Medulla oblongata (tissue), 1 donor: Measurements from ENCODE around the gene ZNF547.

ENCODE experiments used
- DNase-seq: peaks from one replicate; pipeline ENCODE4 v3.0.0-alpha.2; 2015; ENCODE audit errors: extremely low spot score

The ZNF547 gene

GRCh38 chr19:57362997-57363687 is at the start of gene ZNF547, which contains the start of gene TRAPPC2B:
TSS of gene ZNF547 (plus strand) at chr19:57363551. CDS start at chr19:57368556, 5,005 bp downstream.
TSS of gene TRAPPC2B (plus strand) at chr19:57363551. CDS start at chr19:57364834, 1,283 bp downstream.
- DNase-seq, result peak; percentile 99

DNA sequence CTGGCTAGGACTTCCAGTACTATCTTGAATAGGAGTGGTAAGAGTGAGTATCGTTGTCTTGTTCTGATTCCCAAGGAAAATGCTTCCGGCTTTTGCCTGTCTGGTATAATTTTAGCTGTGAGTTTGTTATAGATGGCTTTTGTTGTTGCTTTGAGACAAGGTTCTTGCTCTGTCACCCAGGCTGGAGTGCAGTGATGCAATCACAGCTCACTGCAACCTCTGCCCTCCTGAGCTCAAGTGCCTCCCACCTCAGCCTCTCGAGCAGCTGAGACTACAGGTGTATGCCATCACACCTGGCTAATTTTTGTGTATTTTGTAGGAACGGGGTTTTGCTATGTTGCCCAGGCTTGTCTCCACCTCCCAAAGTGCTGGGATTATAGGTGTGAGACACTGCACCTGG is 49.2 kb upstream of the ZNF547 start:
- DNase-seq, result no peak

DNA sequence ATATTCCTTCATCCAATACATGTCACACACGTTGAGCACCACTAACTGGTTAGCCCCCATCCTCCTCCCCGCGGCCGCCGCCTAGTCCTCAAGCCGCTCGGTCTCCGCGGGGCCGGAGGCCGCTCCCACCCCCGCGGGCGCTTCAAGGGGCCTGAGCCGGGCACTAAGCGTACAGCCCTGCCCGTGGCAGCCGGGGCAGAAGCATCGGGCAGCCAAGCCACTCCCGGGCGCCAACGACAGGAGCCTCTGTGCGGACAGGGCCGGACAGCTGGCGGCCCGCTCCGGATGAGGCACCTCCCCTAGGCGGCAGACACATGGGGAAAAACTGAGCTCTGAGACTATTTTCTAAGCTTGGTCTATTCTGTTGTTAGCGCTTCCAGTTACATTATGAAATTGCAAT is 45.8 kb upstream of the ZNF547 start:
- no peak for DNase-seq

GRCh38 chr19:57319869-57320179 is 43.5 kb upstream of the ZNF547 start:
- no peak for DNase-seq

GRCh38 chr19:57320180-57321084 is 42.9 kb upstream of the ZNF547 start, which contains the start of gene ZNF543:
TSS of gene ZNF543 (plus strand) at chr19:57320472. CDS start at chr19:57320854, 382 bp downstream.
- peak; percentile 98 for DNase-seq

DNA sequence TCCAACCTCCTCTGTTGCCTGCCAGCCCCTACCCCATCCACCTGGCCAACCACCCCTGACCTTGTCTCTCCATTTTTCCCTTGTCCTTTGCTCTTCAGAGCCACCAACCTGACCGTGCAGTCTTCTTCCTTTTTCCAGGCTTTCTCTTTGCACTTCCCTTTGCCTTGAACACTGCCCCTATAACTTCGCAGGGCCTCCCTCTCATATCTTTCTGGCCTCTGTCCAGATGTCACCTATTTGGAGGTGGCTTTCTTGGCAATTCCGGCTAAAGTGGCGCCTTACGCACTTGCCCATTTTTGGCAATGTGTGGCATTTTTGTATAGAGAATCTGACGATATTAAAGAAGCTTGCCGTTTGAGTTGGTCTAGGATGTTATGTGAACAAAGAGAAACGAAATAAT is 42.2 kb upstream of the ZNF547 start:
- DNase-seq, result no peak

- DNase-seq, result no peak
Observed at GRCh38 chr19:57321751-57322150, 41.6 kb upstream of the ZNF547 start.

DNA sequence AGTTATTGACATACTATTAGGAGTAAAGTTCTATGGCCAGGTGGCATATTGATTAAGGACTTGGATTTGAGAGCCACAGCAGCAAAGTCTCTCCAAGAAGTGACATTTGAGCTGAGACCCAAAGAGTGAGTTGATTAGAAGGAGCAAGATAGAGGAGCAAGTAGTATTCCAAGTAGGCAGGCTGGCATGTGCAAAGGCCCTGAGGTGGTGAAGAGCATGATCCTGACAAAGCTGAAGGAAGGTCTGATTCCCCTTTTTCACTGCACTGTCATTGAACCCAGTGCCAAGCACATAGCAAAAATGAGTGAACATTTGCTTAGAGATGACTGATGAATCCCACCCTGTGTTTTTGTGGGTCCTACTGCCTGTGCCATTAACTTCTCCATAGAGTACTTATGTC is 38.4 kb upstream of the ZNF547 start:
- DNase-seq, result no peak

- no peak for DNase-seq
Observed at GRCh38 chr19:57327993-57328392, 35.4 kb upstream of the ZNF547 start.

DNA sequence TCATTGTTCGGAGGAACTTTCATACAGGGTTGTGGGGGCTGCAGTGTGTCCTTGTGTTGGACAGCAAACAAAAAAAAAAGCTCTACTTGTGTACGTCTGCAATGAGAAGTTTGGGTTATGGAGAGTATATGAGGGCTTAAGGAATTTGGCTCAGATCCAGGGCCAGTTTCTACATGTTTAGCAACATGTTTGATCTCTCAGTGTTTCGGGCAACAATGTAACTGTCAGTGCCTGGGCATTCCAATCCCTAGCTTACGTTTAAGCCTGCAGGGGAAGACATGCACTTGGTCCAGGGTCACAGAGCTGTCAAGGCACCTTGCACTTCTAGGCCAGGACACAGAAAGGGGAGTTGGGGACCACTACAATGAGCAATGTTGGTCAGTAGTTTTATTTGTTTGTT is 29.2 kb upstream of the ZNF547 start:
- no peak for DNase-seq

DNA sequence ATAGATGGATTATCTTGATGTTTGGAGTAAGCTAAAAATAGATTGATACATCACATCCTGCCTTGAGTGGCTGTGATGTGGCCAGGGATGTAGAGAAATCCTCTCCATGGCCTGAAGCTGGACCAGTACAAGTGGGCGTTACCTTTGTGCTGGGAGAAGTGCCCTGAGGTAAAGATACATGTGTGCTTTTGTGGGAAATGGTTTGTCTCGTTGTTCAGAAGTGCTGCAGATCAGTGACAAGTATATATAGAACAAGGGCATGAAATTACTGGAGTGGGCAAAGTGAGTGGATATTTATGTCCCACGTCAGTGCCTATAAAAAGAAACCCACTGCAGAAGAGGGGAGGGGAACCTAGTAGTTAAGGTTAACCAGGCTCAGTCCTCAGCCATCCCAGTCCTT is 24.5 kb upstream of the ZNF547 start:
- DNase-seq, result no peak

- no peak for DNase-seq
Observed at GRCh38 chr19:57342582-57342981, 20.8 kb upstream of the ZNF547 start.

GRCh38 chr19:57348136-57348535 is 15.2 kb upstream of the ZNF547 start:
- DNase-seq, result no peak

DNA sequence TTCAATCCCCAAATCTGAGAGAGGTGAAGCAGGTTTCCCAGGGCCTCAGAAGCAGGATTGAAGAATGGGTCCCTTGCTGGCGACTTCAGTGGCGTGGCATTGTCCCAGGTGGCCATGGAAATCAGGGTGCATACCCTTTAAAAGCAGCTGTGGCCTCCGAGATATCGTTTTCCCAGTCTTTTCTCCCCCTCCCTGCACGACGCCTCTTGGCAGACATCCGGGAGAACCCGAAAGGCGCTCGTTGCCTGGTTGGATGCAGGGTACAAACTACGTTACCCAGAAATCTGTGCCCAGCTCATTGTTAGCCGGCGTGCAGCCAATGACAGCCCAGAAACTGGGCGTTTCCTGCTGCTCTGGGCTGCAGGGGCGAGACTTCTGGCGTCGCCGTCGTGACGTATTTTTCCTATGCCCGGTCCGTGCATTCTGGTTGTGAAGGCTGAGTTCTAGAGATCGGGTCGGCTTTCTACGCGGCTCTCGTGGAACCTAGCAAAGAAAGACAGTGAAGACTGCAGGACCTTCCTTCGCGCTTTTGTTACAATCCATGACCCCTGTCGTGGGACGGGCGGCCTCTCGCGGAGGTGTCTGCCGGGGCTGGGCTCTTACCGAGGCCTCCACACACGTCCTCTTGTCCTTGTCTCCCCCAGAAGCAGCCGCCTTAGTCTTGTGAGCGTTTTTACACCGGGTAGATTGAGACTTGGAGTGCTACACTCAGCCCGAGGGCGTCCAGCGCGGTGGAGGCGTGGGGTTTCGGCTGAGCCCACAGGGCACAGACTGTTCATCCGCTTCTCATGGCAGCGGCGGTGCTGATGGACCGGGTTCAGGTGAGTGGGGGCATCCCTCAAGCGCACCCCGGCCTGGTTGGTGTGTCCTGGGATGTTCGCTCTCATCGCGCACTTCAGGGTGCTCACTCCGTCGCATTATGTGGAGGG is 12.2 kb upstream of the ZNF547 start, which contains the start of gene ZNF304:
TSS of gene ZNF304 (plus strand) at position 395 of the 929 bp plus-strand sequence. CDS start at position 789, 394 bp downstream.
- peak; percentile 97 for DNase-seq

GRCh38 chr19:57351867-57352266 is 11.5 kb upstream of the ZNF547 start:
- no peak for DNase-seq

GRCh38 chr19:57355916-57356315 is 7.4 kb upstream of the ZNF547 start:
- DNase-seq, result no peak

DNA sequence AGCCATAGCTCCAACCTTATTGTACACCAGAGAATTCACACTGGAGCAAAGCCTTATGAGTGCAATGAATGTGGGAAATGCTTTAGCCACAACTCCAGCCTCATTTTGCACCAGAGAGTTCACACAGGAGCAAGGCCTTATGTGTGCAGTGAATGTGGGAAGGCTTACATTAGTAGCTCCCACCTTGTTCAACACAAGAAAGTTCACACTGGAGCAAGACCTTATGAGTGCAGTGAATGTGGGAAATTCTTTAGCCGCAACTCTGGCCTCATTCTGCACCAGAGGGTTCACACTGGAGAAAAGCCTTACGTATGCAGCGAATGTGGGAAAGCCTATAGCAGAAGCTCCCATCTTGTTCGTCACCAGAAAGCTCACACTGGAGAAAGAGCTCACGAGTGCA is 5.9 kb upstream of the ZNF547 start:
- no peak for DNase-seq

- no peak for DNase-seq
Observed at GRCh38 chr19:57359300-57359699, 4.1 kb upstream of the ZNF547 start.

DNA sequence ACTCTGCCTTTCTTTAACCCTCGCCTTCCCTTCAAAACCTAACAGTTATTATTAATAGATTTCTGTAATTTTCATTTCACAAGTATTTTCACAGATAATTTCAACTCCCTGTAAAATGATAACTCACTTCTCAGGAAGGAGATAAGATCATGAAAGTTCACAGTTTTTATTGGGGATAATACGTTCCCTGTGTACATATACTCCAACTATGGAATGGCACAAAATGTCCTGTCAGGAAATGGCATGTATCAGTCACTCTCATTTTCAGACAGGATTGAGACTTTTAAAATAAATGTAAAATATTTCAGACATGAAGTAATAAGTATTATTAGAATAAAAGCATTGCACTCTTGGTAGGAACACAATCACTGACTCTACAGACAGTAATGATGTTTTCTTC is 932 bp upstream of the ZNF547 start:
- DNase-seq, result no peak

DNA sequence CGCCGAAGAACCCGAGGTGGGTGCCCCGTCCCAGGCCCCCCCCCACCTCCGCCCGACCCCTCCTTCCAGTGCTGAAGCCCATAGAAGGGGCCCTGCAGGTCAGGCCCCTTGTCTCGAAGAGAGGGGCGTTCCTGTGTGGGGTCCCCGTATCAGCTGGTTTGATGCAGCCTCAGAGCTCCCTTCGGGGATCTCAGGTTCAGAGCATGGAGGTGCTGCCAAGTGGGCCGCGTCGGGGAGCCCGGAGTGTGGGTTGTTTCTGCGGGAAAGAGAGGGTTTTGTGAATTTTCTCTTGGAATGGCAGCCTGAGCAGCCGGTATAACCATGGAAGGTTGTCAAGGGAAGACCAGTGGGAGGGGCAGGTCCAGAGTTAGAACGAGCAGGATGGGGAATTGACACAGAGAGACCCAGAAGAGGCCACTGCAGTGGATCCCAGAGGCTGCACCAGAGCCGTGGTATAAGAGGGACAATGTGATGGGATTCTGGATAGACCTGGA is 384 bp downstream of the ZNF547 start:
- peak; percentile 12 for DNase-seq

DNA sequence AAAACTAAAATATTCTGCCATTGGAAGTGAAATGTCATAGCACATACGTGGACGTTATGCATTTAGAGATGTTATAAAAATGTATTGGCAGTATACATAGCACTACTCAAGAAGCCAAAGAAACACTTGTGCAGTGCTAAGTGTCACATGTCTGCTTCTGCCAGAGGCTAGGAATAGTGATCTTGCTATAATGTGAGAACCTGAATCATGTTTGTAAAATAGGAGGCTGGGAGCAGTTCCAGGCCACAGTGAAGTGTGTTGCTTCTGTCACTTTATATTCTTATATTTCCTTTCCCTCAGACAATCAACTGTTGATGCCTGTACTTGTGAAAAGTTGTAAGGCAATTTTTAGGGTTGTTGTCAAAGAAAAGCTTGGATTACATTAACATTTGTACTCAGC is 3.4 kb downstream of the ZNF547 start:
- DNase-seq, result no peak

DNA sequence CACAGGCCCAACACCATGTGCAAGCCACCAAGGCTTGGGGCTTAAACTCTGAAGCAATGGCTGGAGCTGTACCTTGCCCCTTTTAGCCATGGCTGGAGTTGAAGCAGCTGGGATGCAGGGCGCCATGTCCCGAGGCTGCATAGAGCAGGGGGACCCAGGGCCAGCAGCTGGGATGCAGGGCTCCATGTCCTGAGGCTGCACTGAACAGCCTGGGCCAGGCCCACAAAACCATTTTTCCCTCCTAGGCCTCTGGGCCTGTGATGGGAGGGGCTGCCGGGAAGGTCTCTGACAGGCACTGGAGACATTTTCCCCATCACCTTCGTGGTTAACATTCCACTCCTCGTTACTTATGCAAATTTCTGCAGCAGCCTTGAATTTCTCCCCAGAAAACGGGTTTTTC is 10.8 kb downstream of the ZNF547 start:
- no peak for DNase-seq
